ENCODE data around the gene RC3H2. TPM values are rescaled to one million over a fixed set of nuclear protein-coding genes. Genes with fewer than 3 reads are reported as not detected.
A peak's percentile ranks its signal among the peaks of the same experiment; 100 is the strongest.
"Not testable (repeated sequence)": the region's sequence is repeated elsewhere in the genome, so short reads cannot be mapped to it uniquely, and the experiment has no call there.

RC3H2 gene
- total and polyA plus RNA-seq, 4 donors, result 32.9 to 80.4 (median 52.6) TPM

GRCh38 chr9:122852085-122852786 lies 52.9 kb downstream of the RC3H2 start:
- H3K27ac ChIP-seq (ENCODE audit: low read depth, low read length); H3K4me3 ChIP-seq (ENCODE audit: low read depth, low read length); DNase-seq (ENCODE audit: low read depth in 4 of 6, low spot score in 6 of 6); H3K9me3 ChIP-seq (ENCODE audit: control insufficient read depth, insufficient read depth, low read length); H3K27me3 ChIP-seq (ENCODE audit: control insufficient read depth, insufficient read depth, low read length); H3K4me1 ChIP-seq (ENCODE audit: control insufficient read depth, insufficient read depth, low read length): not testable (repeated sequence)
- no CpG with 5 or more reads among the region's 59 CpGs for WGBS (ENCODE audit: insufficient coverage)
- peaks cover 37% of the 10 kb centered on the region for H3K36me3 ChIP-seq (ENCODE audit: control insufficient read depth, insufficient read depth, low read length)

GRCh38 chr9:122848256-122848943 lies 56.8 kb downstream of the RC3H2 start:
- no peaks in the 10 kb centered on the region for H3K9me3 ChIP-seq (ENCODE audit: control insufficient read depth, insufficient read depth, low read length)
- no peaks in the 10 kb centered on the region for H3K27me3 ChIP-seq (ENCODE audit: control insufficient read depth, insufficient read depth, low read length)
- no peak overlapping the region for H3K4me3 ChIP-seq (ENCODE audit: low read depth, low read length)
- H3K27ac ChIP-seq (ENCODE audit: low read depth, low read length), result no peak overlapping the region
- peaks cover 21% of the 10 kb centered on the region for H3K36me3 ChIP-seq (ENCODE audit: control insufficient read depth, insufficient read depth, low read length)
- WGBS (ENCODE audit: insufficient coverage), result 100% methylated on average over 1 of the region's 2 CpGs
- no peaks in the 10 kb centered on the region for H3K4me1 ChIP-seq (ENCODE audit: control insufficient read depth, insufficient read depth, low read length)
- DNase-seq (ENCODE audit: low read depth in 4 of 6, low spot score in 6 of 6), result no peak

- DNase-seq (ENCODE audit: low read depth in 4 of 6, low spot score in 6 of 6), result no peak
- peaks cover 15% of the 10 kb centered on the region for H3K36me3 ChIP-seq (ENCODE audit: control insufficient read depth, insufficient read depth, low read length)
- H3K9me3 ChIP-seq (ENCODE audit: control insufficient read depth, insufficient read depth, low read length), result no peaks in the 10 kb centered on the region
- no peak overlapping the region for H3K4me3 ChIP-seq (ENCODE audit: low read depth, low read length)
- WGBS (ENCODE audit: insufficient coverage), result 100% methylated on average over 2 of the region's 5 CpGs
- no peaks in the 10 kb centered on the region for H3K4me1 ChIP-seq (ENCODE audit: control insufficient read depth, insufficient read depth, low read length)
- no peaks in the 10 kb centered on the region for H3K27me3 ChIP-seq (ENCODE audit: control insufficient read depth, insufficient read depth, low read length)
- no peak overlapping the region for H3K27ac ChIP-seq (ENCODE audit: low read depth, low read length)
Observed at GRCh38 chr9:122846371-122846940, 58.7 kb downstream of the RC3H2 start.

- Histone ChIP-seq H3K27ac (ENCODE audit: low read depth, low read length) (no peak overlapping the region), H3K9me3 (ENCODE audit: control insufficient read depth, insufficient read depth, low read length) (no peaks in the 10 kb centered on the region), H3K27me3 (ENCODE audit: control insufficient read depth, insufficient read depth, low read length) (no peaks in the 10 kb centered on the region), H3K36me3 (ENCODE audit: control insufficient read depth, insufficient read depth, low read length) (peaks cover 4% of the 10 kb centered on the region), H3K4me3 (ENCODE audit: low read depth, low read length) (no peak overlapping the region), H3K4me1 (ENCODE audit: control insufficient read depth, insufficient read depth, low read length) (no peaks in the 10 kb centered on the region)
- WGBS (ENCODE audit: insufficient coverage), result 80% methylated on average over 1 of the region's 3 CpGs
- DNase-seq (ENCODE audit: low read depth in 4 of 6, low spot score in 6 of 6), result no peak
Observed at GRCh38 chr9:122845116-122845515, 60.0 kb downstream of the RC3H2 start.

- Histone ChIP-seq H3K36me3 (ENCODE audit: control insufficient read depth, insufficient read depth, low read length) (no peaks in the 10 kb centered on the region), H3K27me3 (ENCODE audit: control insufficient read depth, insufficient read depth, low read length) (no peaks in the 10 kb centered on the region), H3K9me3 (ENCODE audit: control insufficient read depth, insufficient read depth, low read length) (no peaks in the 10 kb centered on the region), H3K27ac (ENCODE audit: low read depth, low read length) (no peak overlapping the region), H3K4me1 (ENCODE audit: control insufficient read depth, insufficient read depth, low read length) (no peaks in the 10 kb centered on the region), H3K4me3 (ENCODE audit: low read depth, low read length) (no peak overlapping the region)
- no CpG with 5 or more reads among the region's 1 CpG for WGBS (ENCODE audit: insufficient coverage)
- DNase-seq (ENCODE audit: low read depth in 4 of 6, low spot score in 6 of 6), result no peak
Observed at GRCh38 chr9:122844137-122844536, 61.0 kb downstream of the RC3H2 start.

- Histone ChIP-seq H3K9me3 (ENCODE audit: control insufficient read depth, insufficient read depth, low read length) (no peaks in the 10 kb centered on the region), H3K4me3 (ENCODE audit: low read depth, low read length) (no peak overlapping the region), H3K36me3 (ENCODE audit: control insufficient read depth, insufficient read depth, low read length) (no peaks in the 10 kb centered on the region), H3K27me3 (ENCODE audit: control insufficient read depth, insufficient read depth, low read length) (no peaks in the 10 kb centered on the region), H3K4me1 (ENCODE audit: control insufficient read depth, insufficient read depth, low read length) (no peaks in the 10 kb centered on the region), H3K27ac (ENCODE audit: low read depth, low read length) (no peak overlapping the region)
- no peak for DNase-seq (ENCODE audit: low read depth in 4 of 6, low spot score in 6 of 6)
- no CpG with 5 or more reads among the region's 4 CpGs for WGBS (ENCODE audit: insufficient coverage)
Observed at GRCh38 chr9:122841501-122841900, 63.7 kb downstream of the RC3H2 start.

GRCh38 chr9:122838441-122838840 lies 66.7 kb downstream of the RC3H2 start:
- H3K9me3 ChIP-seq (ENCODE audit: control insufficient read depth, insufficient read depth, low read length); H3K4me1 ChIP-seq (ENCODE audit: control insufficient read depth, insufficient read depth, low read length); H3K27ac ChIP-seq (ENCODE audit: low read depth, low read length); H3K36me3 ChIP-seq (ENCODE audit: control insufficient read depth, insufficient read depth, low read length); DNase-seq (ENCODE audit: low read depth in 4 of 6, low spot score in 6 of 6); H3K4me3 ChIP-seq (ENCODE audit: low read depth, low read length); H3K27me3 ChIP-seq (ENCODE audit: control insufficient read depth, insufficient read depth, low read length): not testable (repeated sequence)
- WGBS (ENCODE audit: insufficient coverage), result 75% methylated on average over 3 of the region's 3 CpGs

- WGBS (ENCODE audit: insufficient coverage), result 94% methylated on average over 13 of the region's 14 CpGs
- Histone ChIP-seq H3K27ac (ENCODE audit: low read depth, low read length) (no peak overlapping the region), H3K4me3 (ENCODE audit: low read depth, low read length) (no peak overlapping the region), H3K9me3 (ENCODE audit: control insufficient read depth, insufficient read depth, low read length) (no peaks in the 10 kb centered on the region), H3K36me3 (ENCODE audit: control insufficient read depth, insufficient read depth, low read length) (no peaks in the 10 kb centered on the region), H3K27me3 (ENCODE audit: control insufficient read depth, insufficient read depth, low read length) (no peaks in the 10 kb centered on the region), H3K4me1 (ENCODE audit: control insufficient read depth, insufficient read depth, low read length) (no peaks in the 10 kb centered on the region)
- no peak for DNase-seq (ENCODE audit: low read depth in 4 of 6, low spot score in 6 of 6)
Observed at GRCh38 chr9:122837266-122837850, 67.8 kb downstream of the RC3H2 start.

GRCh38 chr9:122835313-122835731 lies 69.8 kb downstream of the RC3H2 start:
- H3K36me3 ChIP-seq (ENCODE audit: control insufficient read depth, insufficient read depth, low read length), result no peaks in the 10 kb centered on the region
- no peak overlapping the region for H3K4me3 ChIP-seq (ENCODE audit: low read depth, low read length)
- H3K4me1 ChIP-seq (ENCODE audit: control insufficient read depth, insufficient read depth, low read length), result no peaks in the 10 kb centered on the region
- 62% methylated on average over 2 of the region's 4 CpGs for WGBS (ENCODE audit: insufficient coverage)
- peak in 1 of 6 donors; percentile 67 for DNase-seq (ENCODE audit: low read depth in 4 of 6, low spot score in 6 of 6)
- no peaks in the 10 kb centered on the region for H3K9me3 ChIP-seq (ENCODE audit: control insufficient read depth, insufficient read depth, low read length)
- no peak overlapping the region for H3K27ac ChIP-seq (ENCODE audit: low read depth, low read length)
- no peaks in the 10 kb centered on the region for H3K27me3 ChIP-seq (ENCODE audit: control insufficient read depth, insufficient read depth, low read length)
